WERI-Rb-1 (cell line): ENCODE results near the gene TOP2A.
A peak's percentile ranks its signal among the peaks of the same experiment; 100 is the strongest.

Experiments
- DNase-seq: peaks from one replicate; pipeline ENCODE4 v3.0.0-alpha.2; 2020
- H3K27ac ChIP-seq: fragments of 250-450 bp; sonication (Bioruptor Pico); 2 replicates; pipeline ENCODE4 v1.5.1; 2020; ENCODE audit warnings: mild to moderate bottlenecking, moderate library complexity
- H3K27me3 ChIP-seq: fragments of 250-450 bp; sonication (Bioruptor Pico); 2 replicates; pipeline ENCODE4 v1.5.1; 2021; ENCODE audit warnings: mild to moderate bottlenecking, low read depth, moderate library complexity; ENCODE audit not compliant: insufficient read depth, severe bottlenecking
- H3K36me3 ChIP-seq: fragments of 250-450 bp; sonication (Bioruptor Pico); 2 replicates; pipeline ENCODE4 v1.5.1; 2020; ENCODE audit warnings: mild to moderate bottlenecking, moderate library complexity
- H3K4me3 ChIP-seq: 2 replicates; pipeline ENCODE4 v1.5.1; 2011; ENCODE audit warnings: low read depth, mild to moderate bottlenecking, control low read depth, low read length
- H3K9me3 ChIP-seq: fragments of 250-450 bp; sonication (Bioruptor Pico); 2 replicates; pipeline ENCODE4 v1.5.1; 2021; ENCODE audit warnings: mild to moderate bottlenecking, moderate library complexity; ENCODE audit not compliant: severe bottlenecking
- CTCF ChIP-seq: IDR thresholded peaks from 2 replicates; pipeline ENCODE4 v1.5.1; 2011; ENCODE audit warnings: low read depth, mild to moderate bottlenecking, control low read depth, inconsistent platforms, low read length

The TOP2A gene

GRCh38 chr17:40344421-40345160 is 73.1 kb downstream of the TOP2A start:
- Histone ChIP-seq H3K27ac (peak overlapping the region; percentile 69), H3K4me3 (peak overlapping the region; percentile 53), H3K36me3 (peaks cover 15% of the 10 kb centered on the region), H3K9me3 (no peaks in the 10 kb centered on the region), H3K27me3 (no peaks in the 10 kb centered on the region)
- TF ChIP-seq CTCF = no peak
- DNase-seq = no peak

GRCh38 chr17:40343219-40344119 is 74.2 kb downstream of the TOP2A start:
- TF ChIP-seq CTCF = no peak
- H3K9me3 ChIP-seq = no peaks in the 10 kb centered on the region
- DNase-seq = peak; percentile 70
- peak overlapping the region; percentile 55 for H3K27ac ChIP-seq
- no peaks in the 10 kb centered on the region for H3K27me3 ChIP-seq
- H3K36me3 ChIP-seq = peaks cover 4% of the 10 kb centered on the region
- peak overlapping the region; percentile 60 for H3K4me3 ChIP-seq

GRCh38 chr17:40342504-40343218 is 75.0 kb downstream of the TOP2A start:
- Histone ChIP-seq H3K36me3 (peaks cover 4% of the 10 kb centered on the region), H3K9me3 (no peaks in the 10 kb centered on the region), H3K27ac (peak overlapping the region; percentile 55), H3K27me3 (no peaks in the 10 kb centered on the region), H3K4me3 (peak overlapping the region; percentile 60)
- DNase-seq = no peak
- no peak for TF ChIP-seq CTCF

GRCh38 chr17:40341808-40342503 is 75.7 kb downstream of the TOP2A start:
- TF ChIP-seq CTCF = no peak
- Histone ChIP-seq H3K27ac (peak overlapping the region; percentile 82), H3K36me3 (peaks cover 4% of the 10 kb centered on the region), H3K4me3 (peak overlapping the region; percentile 60), H3K27me3 (no peaks in the 10 kb centered on the region), H3K9me3 (no peaks in the 10 kb centered on the region)
- DNase-seq = peak; percentile 95
